Nucleus accumbens (tissue), 56 donors: ENCODE data around the gene PCDH9.

ENCODE experiments used
- DNase-seq, 56 donors: peaks; one replicate each; lab custom pipeline; 2025; lab: John Stamatoyannopoulos, UW

Gene PCDH9, protein sequence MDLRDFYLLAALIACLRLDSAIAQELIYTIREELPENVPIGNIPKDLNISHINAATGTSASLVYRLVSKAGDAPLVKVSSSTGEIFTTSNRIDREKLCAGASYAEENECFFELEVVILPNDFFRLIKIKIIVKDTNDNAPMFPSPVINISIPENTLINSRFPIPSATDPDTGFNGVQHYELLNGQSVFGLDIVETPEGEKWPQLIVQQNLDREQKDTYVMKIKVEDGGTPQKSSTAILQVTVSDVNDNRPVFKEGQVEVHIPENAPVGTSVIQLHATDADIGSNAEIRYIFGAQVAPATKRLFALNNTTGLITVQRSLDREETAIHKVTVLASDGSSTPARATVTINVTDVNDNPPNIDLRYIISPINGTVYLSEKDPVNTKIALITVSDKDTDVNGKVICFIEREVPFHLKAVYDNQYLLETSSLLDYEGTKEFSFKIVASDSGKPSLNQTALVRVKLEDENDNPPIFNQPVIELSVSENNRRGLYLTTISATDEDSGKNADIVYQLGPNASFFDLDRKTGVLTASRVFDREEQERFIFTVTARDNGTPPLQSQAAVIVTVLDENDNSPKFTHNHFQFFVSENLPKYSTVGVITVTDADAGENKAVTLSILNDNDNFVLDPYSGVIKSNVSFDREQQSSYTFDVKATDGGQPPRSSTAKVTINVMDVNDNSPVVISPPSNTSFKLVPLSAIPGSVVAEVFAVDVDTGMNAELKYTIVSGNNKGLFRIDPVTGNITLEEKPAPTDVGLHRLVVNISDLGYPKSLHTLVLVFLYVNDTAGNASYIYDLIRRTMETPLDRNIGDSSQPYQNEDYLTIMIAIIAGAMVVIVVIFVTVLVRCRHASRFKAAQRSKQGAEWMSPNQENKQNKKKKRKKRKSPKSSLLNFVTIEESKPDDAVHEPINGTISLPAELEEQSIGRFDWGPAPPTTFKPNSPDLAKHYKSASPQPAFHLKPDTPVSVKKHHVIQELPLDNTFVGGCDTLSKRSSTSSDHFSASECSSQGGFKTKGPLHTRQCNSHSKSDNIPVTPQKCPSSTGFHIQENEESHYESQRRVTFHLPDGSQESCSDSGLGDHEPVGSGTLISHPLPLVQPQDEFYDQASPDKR (N-terminal part only)

DNA sequence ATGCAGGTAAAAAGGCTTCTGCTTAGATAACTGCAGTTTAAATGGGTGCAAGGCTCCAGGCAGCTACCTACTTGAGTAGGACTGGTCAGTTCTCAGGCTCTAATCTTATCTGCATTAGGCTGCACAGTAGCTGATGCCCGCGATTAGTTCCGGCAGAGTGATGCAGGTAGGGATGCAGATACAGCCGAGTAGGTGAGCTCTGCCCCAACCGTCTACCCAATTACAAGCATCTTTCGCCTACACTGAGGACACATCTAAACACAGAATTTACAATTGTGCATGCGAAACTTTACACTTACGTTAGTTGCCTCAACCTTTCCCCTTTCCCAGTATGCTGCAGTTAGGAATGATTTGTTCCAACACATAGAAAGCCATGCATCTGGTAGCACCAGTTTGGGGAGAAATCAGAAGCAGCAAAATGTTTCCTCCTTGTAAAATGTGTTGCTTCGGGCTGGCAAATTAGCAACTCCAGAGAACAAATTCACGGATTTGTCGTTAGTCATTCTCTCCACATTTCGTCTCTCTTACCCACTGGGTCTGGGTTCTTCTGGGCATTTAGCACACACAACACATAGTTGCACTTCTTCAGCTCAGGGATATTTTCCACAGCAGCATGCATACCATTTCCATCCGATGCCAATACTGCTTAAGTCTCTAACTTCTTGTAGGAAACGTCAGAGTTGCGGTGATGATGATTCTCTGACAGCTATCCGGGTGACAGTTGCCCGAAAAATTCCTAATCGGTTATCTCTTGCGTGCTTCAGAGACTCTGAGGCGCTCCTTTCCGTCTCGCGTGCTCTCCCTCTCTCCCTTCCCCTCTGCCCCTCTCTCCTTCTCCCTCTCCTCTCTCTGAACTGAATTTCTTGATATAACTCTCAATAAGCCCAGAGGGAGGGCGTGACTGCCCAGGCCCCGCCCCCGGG, at the start of gene PCDH9:
TSS of gene PCDH9 (minus strand) at position 856 of the 923 bp plus-strand sequence. CDS start 1,896 bp downstream, outside the sequence.
- DNase-seq = peak in 10 of 56 donors; percentile 13 to 76 (median 42)

DNA sequence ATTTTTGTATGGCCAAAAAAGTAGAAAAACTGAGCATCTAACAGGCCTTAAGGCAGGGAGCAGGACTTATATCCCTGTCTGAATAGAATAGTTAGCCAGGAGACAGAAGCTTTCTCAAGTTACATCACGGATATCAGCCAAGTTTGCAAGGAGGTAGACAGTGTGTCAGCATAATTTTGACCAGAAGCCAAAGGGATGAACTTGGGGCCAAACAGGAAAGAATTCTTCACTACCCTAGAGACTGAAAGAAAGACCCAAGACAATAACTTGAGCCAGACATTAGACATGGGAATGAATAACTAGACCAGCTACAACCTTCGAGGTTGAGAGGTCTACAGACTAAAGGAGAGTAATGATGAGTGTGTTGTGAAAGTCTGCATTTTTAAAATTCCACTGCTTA, 48.1 kb upstream of the PCDH9 start:
- DNase-seq = no peak

DNA sequence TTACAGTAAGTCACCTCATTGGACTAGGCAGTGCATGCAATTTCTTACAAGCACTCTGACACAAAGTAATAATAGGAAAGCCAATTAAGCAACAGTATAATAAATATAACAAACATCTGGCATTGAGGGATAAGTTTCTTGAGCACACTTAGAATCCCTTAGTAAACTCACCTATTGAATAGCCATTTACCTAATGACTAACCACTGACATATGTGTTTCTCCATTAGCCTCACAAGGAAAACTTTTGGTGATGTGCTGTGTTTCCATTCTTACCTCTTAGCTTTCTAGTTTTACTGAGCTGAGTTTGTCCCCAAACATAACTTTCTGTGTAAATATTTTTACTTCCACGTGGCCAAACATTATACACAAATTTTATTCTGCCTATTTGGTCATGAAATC, 47.4 kb upstream of the PCDH9 start:
- no peak for DNase-seq

DNA sequence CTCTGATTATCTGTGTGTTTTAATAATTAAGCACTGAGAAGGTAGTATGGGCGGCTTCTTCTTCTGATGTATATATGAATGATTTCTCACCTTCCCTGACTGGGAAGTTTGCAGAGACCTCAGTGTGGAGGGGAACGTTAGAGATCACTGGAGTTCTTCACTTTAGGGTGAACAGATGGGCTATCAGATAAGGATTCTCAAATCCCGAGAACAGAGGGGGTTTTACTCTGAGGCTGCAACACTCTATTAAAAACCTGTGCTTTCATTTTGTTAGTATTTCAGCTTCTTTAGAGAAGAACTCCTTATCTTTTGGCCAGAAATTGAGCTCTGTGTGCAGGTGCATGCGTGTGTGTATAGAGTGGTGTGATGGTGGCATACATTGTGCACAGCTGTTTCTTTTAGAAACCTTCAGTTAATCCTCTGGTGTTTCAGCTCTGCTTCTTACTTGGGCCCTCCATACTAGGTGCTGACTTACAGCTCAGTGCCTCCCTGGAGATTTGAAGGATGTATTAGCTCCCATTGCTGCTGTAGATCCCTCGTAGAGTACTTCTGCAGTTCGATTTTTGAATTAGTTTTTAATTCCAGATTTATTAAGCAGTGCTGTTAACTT, 45.3 kb upstream of the PCDH9 start:
- no peak for DNase-seq

DNA sequence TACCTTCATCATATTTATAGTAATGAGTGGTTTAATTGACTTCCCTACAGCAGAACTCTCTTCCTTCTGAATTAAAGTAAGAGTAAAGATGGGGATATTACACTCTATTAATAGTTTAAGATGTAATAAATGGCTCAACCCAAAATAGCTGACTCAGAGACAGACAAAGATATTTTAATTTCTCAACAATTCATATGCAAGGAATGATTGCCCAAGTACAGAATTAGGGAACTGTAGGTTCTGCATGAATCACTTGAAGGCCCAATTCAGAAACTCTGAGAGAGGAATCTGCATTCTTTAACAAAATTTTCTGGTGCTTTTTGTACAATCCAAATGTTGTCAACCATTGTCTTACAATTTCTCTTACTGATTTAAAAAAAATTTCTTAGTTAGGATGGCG, 42.9 kb upstream of the PCDH9 start:
- no peak for DNase-seq

DNA sequence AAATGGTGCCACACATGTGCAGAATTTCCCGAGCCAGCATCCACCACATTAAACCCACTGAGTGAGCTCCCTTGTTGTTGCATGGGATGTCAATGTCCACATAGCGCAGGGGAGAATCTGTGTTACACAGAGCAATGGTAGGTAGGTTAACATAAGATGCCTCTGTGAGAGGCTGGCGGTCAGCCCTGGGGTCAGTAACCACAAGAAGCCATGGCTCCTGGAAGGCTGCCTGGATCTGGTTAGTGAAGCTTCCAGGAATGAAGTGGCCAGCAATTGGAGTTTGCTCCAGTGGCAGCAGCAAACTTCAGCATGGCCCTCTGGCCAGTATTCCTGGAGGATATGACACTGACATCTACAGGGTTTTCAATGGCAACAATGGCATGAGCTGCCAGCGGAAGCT, 37.0 kb upstream of the PCDH9 start:
- DNase-seq = no peak

DNA sequence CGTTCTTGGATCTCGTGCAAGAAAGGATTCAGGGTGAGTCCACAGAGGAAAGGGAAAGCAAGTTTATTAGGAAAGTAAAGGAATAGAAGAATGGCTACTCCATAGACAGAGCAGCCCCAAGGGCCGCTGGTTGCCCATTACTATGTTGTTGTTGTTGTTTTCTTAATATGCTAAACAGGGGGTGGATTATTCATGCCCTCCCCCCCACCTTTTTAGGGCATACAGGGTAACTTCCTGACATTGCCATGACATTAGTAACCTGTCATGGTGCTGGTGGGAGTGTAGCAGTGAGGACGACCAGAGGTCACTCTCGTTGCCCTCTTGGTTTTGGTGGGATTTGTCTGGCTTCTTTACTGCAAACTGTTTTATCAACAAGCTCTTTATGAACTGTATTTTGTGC, 29.1 kb upstream of the PCDH9 start:
- no peak for DNase-seq

DNA sequence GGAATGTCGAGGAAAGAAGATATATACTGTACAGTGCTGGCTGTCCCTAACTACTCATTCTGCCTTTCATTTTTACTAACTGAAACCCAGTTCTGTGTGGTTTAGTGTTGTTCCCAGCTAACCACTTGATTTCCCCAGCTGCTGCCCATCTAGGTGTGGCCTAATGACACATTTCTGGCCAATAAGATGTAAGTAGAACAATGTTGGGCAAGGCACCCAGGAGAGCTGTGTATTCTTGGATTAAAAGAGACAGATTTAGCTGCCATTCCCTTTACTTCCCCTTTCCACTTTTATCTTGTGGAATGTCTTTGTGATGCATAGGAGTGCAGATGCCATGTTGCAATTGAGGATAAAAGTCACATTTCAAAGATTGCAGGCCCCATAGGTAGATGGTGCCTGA, 28.3 kb upstream of the PCDH9 start:
- DNase-seq = no peak

DNA sequence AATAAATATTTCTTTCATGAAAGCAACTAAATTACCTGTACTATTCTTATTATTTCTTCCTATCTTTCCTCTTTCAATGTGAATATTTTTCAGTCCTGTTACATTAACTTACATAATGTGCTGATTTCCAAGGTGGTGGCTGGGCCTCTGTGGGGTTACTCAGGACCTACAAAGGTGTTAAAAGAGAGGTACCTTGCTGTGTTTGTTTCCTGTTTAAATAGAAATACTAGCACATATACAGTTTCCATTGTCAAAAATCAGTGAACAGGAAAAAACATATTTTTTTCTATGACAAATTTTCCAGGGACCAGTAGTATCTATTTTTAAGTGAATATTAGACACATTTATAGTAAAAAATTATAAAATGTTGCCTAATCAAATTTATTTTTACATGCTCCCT, 8.7 kb upstream of the PCDH9 start:
- DNase-seq = no peak

DNA sequence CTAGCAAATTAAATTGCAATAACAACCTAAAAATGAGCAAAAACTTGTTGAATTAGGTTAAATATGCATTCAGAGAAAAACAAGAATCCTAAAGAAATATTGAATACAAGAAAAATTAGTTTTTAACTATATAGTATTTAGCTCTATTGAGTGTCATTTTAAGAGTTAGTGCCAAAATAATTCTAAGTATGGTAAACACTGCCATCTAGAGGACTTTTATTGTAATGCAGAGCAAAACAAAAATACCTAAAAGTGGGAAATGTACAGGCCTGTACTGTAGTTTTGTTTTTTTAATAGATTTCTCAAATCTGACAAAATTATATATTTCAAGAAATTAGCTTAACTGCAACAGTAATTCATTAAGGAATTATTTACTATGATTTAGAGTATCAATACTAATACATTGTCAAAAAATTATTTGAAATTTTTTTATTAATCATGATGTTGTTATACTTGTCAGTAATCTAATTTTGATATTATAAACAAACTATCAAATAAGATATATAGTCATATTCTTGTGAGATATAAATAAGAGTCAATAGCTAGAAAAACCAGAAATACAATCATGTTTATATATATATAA, 8.2 kb upstream of the PCDH9 start:
- no peak for DNase-seq

DNA sequence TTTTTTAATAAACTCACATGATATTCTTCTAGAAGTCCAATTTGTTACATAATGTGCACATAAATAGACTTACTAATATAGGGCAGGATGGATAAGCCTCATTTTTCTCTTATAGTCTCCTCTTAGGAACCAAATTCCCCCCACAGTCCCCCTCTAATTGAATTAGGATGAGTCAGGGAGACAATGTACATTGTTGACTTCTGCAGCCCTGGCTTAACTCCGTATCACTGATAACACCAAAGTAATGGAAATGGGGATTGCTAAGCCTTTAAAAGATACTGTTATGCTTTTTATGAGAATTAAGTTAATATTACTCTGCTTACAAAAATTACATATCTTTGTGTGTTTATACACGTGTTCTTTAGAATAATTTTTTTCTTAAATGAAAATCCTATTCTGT, 5.1 kb upstream of the PCDH9 start:
- no peak for DNase-seq

DNA sequence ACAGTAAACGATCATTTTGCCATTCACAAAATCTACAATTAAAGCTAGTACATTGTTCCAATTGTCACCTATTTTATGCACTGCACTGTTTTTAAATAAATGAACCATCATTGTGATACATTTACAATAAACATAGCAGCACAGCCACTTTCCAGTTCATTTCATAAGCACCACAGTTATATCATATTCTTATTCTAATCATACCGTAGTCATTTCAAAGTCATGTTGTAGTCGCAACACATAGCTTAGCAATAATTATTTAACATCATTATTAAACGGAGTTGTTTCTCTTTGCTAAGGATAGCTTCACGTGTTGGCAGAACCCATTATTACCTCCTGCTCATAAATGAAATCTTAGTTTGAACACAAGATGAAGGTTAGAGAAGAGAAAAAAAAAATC, 2.2 kb upstream of the PCDH9 start:
- DNase-seq = no peak

DNA sequence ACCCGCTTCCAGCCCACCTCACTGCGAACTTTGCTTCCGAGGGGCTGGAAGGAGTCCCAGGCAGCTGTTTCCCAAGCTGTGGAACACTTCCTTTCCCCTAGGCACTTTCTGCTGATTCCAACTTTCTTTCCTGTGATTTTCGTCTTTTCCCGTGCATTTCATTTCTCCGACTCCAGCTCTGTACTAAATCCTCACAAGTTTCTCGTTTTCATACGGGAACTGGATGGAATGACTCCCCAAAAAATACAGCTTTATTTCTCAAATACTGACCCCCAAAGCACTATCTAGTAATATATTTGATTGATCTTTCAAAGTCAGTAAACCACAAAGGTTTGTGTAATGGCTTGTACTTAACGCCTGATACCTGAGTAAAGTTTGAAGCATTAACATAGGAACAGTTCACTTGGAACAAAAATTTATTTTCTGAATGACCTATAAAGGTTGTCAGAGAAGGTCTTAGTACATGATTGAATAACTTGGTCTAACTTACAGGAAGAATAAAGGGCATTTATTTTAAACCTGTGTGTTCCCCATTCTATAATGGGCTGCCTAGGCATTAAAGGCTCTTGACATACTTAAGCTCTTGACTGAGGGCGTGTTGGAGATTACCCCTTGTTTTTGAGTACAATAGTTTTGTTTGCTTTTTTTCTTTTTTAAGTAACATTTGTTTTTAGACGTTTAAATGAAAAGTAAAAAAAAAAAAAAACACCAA, 1.3 kb upstream of the PCDH9 start:
- no peak for DNase-seq

DNA sequence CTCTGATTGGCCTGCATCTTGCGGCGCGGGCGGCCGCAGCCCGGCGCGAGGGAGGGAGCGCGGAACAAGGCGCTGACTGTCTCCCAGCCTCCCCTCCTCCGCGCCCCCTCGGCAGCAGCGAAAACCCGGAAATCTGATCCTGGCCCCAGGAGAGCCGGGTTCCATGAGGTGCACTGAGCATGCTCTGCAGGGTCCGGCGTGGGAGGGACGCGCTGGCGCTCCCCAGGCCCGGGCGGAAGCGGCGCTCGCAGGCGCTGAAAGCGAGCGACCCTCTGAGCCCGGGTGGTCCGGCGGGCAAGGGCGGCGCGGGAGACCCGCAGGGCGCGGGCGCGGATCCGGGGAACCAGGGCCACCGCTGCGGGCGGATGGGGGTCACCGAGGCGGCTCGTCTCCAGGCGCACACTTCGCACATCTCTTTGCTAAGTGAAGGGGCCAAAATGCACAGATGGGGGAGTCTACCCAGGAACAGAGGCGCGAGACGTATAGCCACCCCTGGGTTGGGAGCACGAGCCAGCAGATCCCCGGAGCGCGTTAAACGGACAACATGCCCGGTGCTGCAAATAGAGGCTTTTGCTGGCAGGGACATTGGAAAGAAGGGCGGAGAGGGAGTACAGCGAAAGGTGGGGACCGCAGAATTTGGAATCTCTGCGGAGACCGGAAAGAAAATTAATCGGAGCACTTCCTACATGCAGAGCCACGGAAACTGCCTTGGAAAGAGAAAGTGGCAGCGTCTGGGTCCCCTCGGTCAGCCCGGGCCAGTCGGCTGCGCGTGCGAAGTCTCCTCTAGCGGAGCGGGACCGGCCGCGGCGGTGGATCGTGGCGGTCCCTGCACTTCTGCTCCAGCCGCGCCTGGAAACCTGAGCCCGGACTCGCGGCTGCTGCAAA, 510 bp upstream of the PCDH9 start:
- DNase-seq = peak; percentile 85 to 99 (median 98)

DNA sequence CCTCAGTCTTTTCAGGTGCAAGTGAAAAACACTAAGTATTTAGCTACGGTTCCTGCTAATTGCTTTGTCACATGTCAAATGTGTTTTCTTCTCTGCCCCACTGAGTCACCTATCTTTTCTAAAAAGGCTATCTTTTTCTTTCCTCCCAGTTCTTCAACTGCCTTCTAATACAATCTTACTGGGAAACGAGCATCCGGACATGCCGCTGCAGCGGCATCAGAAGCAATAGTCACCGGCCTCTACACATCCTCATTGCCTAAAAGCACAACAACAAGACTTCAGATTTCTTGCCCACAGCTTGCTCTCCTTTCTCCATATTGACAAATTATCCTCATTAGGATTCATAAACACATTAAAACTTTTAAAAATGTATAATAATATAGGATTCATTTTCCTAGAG, 1.2 kb downstream of the PCDH9 start:
- peak in 3 of 56 donors; percentile 6 to 45 (median 23) for DNase-seq

DNA sequence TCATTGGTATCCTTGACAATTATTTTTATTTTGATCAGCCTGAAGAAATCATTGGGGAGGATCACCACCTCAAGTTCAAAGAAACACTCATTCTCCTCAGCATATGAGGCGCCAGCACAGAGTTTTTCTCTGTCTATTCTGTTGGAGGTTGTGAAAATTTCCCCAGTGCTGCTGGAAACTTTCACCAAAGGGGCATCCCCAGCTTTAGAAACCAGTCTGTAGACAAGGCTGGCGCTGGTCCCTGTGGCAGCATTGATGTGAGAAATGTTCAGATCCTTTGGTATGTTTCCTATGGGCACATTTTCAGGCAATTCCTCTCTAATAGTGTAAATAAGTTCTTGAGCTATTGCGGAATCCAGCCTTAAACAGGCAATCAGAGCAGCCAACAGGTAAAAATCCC, 2.1 kb downstream of the PCDH9 start:
- DNase-seq = peak in 4 of 56 donors; percentile 13 to 41 (median 16)
